ENCODE measurements around the gene SAFB. TPM values are rescaled to one million over a fixed set of nuclear protein-coding genes. Genes with fewer than 3 reads are reported as not detected.

SAFB gene
- total RNA-seq, 2 experiments from 2014 or later, result 68.9 to 177 TPM

DNA sequence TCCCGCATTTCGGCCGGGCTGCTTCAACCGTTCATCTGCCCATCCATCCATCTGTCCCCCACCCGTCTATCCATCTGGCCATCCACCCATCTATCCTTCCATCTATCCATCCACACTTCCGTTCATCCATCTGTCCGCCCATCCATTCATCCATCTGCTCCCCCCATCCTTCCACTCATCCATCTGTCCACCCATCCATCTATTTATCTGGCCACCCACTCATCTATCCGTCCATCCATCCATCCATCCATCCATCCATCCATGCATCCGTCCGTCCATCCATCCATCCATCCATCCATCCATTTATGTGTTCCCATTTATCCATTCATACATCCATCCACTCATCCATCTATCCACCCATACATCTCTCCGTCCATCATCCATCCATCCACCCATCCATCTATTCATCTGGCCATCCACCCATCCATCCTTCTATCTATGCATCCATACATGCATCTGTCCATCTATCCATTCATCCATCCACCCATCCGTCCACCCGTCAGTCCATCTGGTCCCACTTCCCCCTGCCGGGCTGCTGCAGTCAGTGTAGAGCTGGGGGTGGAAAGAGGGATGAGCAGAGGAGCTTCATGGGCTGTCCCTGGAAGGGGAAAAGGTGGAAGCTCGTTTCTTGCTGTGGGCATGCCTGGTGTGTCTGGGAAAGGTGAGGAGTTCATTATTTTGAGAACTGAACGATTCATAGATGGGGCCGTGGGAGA lies 58.7 kb downstream of the SAFB start:
- Histone ChIP-seq H4K20me1 (ENCODE audit: insufficient read depth, low read length) (no peaks in the 10 kb centered on the region), H3K4me1 (ENCODE audit: insufficient read depth, low read length, poor library complexity, severe bottlenecking) (peaks cover 21% of the 10 kb centered on the region), H3K4me3 (ENCODE audit: low read depth, low read length, poor library complexity, severe bottlenecking) (peak overlapping the region; percentile 96), H3K9me2 (ENCODE audit: insufficient read depth, low read length) (no peaks in the 10 kb centered on the region), H2AFZ (ENCODE audit: low read length) (no peak overlapping the region), H3K36me3 (ENCODE audit: insufficient read depth, low read length) (no peaks in the 10 kb centered on the region), H3K4me2 (ENCODE audit: low read length) (peak overlapping the region; percentile 69), H3K9me3 (ENCODE audit: low read length) (no peaks in the 10 kb centered on the region), H3K79me2 (ENCODE audit: insufficient read depth, low read depth, low read length) (no peaks in the 10 kb centered on the region; the same call in 1 of the 2 replicates), H3K27ac (ENCODE audit: low read depth, low read length, poor library complexity, severe bottlenecking) (no peak overlapping the region)
- TF ChIP-seq EZH2phosphoT487 (IDR thresholded peaks at IDR 0.05; ENCODE audit: borderline replicate concordance, low read depth, low read length), result no peak
- no peak for DNase-seq (ENCODE audit: low spot score)
- ChIA-PET POLR2A (no interaction called here), CTCF (ENCODE audit: unreplicated experiment) (no interaction called here)
- intact Hi-C loops (cut with micrococcal nuclease; ENCODE audit: unreplicated experiment), result loop anchor here (2.0 kb wide), 1 partner anchor 59 kb away; the partner anchor contains the start of genes SAFB and SAFB2
- BruUV-seq (replicated peaks), result no TSS peak

DNA sequence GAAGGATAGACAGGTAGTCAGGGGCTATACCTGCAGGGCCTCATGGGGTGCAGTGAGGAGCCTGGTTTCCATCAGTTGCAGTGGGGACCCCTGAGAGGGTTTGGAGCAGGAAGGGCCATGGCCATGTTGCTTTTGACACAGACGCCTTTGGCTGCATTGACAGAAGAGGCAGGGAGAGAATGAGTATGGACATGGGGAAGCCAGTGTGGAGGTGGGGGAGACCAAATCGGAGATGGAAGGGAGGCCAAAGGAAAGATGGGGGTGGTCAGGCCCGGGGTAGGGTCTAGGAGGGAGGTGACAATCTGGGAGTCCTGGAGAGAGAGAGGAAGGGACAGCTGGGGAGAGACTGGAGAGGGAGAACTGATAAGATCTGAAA lies 59.2 kb downstream of the SAFB start:
- Histone ChIP-seq H3K9me3 (ENCODE audit: low read length) (no peaks in the 10 kb centered on the region), H3K4me2 (ENCODE audit: low read length) (no peak overlapping the region), H3K27ac (ENCODE audit: low read depth, low read length, poor library complexity, severe bottlenecking) (no peak overlapping the region), H3K9me2 (ENCODE audit: insufficient read depth, low read length) (no peaks in the 10 kb centered on the region), H3K36me3 (ENCODE audit: insufficient read depth, low read length) (no peaks in the 10 kb centered on the region), H2AFZ (ENCODE audit: low read length) (no peak overlapping the region), H3K4me3 (ENCODE audit: low read depth, low read length, poor library complexity, severe bottlenecking) (no peak overlapping the region), H4K20me1 (ENCODE audit: insufficient read depth, low read length) (no peaks in the 10 kb centered on the region), H3K4me1 (ENCODE audit: insufficient read depth, low read length, poor library complexity, severe bottlenecking) (peaks cover 21% of the 10 kb centered on the region), H3K79me2 (ENCODE audit: insufficient read depth, low read depth, low read length) (no peaks in the 10 kb centered on the region; the same call in 1 of the 2 replicates)
- POLR2A ChIA-PET, result interaction anchor here (0.6 kb wide), 1 partner anchor 92 kb away, joined by 4 read pairs; no protein-coding TSS in a partner anchor
- no peak for DNase-seq (ENCODE audit: low spot score)
- BruUV-seq (replicated peaks), result no TSS peak
- TF ChIP-seq EZH2phosphoT487 (IDR thresholded peaks at IDR 0.05; ENCODE audit: borderline replicate concordance, low read depth, low read length) (no peak), CTCF (conservative IDR thresholded peaks at IDR 0.05; ENCODE audit: low read length) (no peak)
- intact Hi-C loops (cut with micrococcal nuclease; ENCODE audit: unreplicated experiment), result no loop called here
- CTCF ChIA-PET (ENCODE audit: unreplicated experiment), result no interaction called here

DNA sequence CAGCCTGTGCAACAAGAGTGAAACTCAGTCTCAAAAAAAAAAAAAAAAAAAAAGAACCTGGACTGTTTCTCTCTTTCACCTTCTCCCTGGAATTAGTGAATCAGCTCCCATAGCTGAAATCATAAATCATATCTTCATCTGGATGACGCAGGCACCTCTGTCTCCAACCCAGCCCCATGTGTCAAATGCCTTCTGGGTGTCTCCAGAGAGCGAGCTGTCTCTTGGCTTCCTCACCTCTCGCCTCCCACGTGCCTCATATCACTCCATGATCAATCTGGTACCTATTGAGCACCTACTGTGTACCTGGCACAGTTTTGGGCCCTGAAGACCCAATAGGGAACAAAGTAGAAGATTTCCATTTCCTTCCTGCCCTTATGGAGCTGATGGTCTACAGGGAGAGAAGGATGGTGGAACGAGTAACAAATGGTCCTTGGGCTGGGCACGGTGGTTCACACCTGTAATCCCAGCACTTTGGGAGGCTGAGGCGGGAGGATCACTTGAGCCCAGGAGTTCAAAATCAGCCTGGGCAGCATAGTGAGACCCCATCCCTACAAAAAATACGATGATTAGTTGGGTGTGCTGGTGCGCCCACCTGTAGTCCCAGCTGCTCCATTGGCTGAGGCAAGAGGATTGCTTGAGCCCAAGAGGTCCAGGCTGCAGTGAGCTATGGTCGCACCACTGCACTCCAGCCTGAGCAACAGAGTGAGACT lies 60.4 kb downstream of the SAFB start:
- CTCF ChIA-PET (ENCODE audit: unreplicated experiment), result no interaction called here
- no peak overlapping the region for H3K27ac ChIP-seq (ENCODE audit: low read depth, low read length, poor library complexity, severe bottlenecking)
- no peak overlapping the region for H3K4me3 ChIP-seq (ENCODE audit: low read depth, low read length, poor library complexity, severe bottlenecking)
- no peak for DNase-seq (ENCODE audit: low spot score)
- peaks cover 24% of the 10 kb centered on the region for H3K4me1 ChIP-seq (ENCODE audit: insufficient read depth, low read length, poor library complexity, severe bottlenecking)
- H3K36me3 ChIP-seq (ENCODE audit: insufficient read depth, low read length), result no peaks in the 10 kb centered on the region
- no peaks in the 10 kb centered on the region for H3K9me3 ChIP-seq (ENCODE audit: low read length)
- no peaks in the 10 kb centered on the region; the same call in 1 of the 2 replicates for H3K79me2 ChIP-seq (ENCODE audit: insufficient read depth, low read depth, low read length)
- intact Hi-C loops (cut with micrococcal nuclease; ENCODE audit: unreplicated experiment), result no loop called here
- TF ChIP-seq EZH2phosphoT487 (IDR thresholded peaks at IDR 0.05; ENCODE audit: borderline replicate concordance, low read depth, low read length) (no peak), CTCF (conservative IDR thresholded peaks at IDR 0.05; ENCODE audit: low read length) (no peak)
- no TSS peak for BruUV-seq (replicated peaks)
- no peaks in the 10 kb centered on the region for H4K20me1 ChIP-seq (ENCODE audit: insufficient read depth, low read length)
- H3K9me2 ChIP-seq (ENCODE audit: insufficient read depth, low read length), result no peaks in the 10 kb centered on the region
- H2AFZ ChIP-seq (ENCODE audit: low read length), result no peak overlapping the region
- POLR2A ChIA-PET, result no interaction called here
- H3K4me2 ChIP-seq (ENCODE audit: low read length), result no peak overlapping the region

Data from OCI-LY7 (cell line).